Measurements from ENCODE around the gene PTPMT1.

PTPMT1 gene

DNA sequence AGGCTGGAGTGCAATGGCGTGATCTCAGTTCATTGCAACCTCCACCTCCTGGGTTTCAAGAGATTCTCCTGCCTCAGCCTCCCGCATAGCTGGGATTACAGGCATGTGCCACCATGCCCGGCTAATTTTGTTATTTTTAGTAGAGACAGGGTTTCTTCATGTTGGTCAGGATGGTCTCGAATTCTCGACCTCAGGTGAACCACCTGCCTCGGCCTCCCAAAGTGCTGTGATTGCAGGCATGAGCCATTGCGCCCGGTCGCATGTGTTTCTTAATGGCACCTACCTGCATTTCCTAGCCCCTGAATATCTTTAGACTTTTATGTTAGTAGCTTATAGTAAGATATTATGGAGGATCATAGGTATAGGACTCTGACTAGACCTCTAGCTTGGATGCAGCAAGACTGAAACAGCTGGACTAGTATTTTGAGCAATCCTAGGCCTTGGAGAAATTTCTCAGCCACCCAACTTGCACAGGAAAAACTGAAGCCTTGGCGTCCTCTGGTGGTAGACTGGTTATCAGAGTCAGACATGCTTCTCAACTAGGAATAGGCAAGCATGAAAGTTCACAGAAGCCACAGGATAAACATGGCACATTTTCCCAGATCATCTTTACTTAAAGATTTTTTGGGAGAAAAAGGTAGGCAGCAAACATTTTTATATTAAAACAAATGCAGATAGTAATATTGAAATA is 51.5 kb downstream of the PTPMT1 start:
- no peak for DNase-seq

- no peak for DNase-seq
Measured at GRCh38 chr11:47617417-47617809, 52.0 kb downstream of the PTPMT1 start.

GRCh38 chr11:47620836-47621378 is 55.5 kb downstream of the PTPMT1 start:
- DNase-seq: no peak

All from stimulated activated CD4-positive, alpha-beta T cell treated with anti-CD3 and anti-CD28 coated beads, Interleukin-4, amount 100 ng/mL, for 1 hour (primary cell).